Stimulated activated memory B cell treated with anti-CD40 and anti-IgM and Interleukin-4, amounts not matched to agents 10 μg/mL and 1 μg/mL and 100 μg/mL, for 72 hours (primary cell): ENCODE measurements around the gene FCHSD2.
"Not testable (repeated sequence)": the region's sequence is repeated elsewhere in the genome, so short reads cannot be mapped to it uniquely, and the experiment has no call there.

Source experiments
- ATAC-seq: fragments of 150-1000 bp; cut with Tn5 transposase; 2 replicates; pipeline ENCODE4 v1.10.0; 2021
- H3K27ac Mint-ChIP-seq: one replicate; pipeline ENCODE4 v1.8.0; 2022; ENCODE audit warnings: mild to moderate bottlenecking, mixed read lengths
- H3K27me3 Mint-ChIP-seq: one replicate; pipeline ENCODE4 v1.8.0; 2022; ENCODE audit warnings: mixed read lengths
- H3K36me3 Mint-ChIP-seq: one replicate; pipeline ENCODE4 v1.8.0; 2022; ENCODE audit warnings: mixed read lengths
- H3K4me1 Mint-ChIP-seq: one replicate; pipeline ENCODE4 v1.8.0; 2022; ENCODE audit warnings: mixed read lengths
- H3K4me3 Mint-ChIP-seq: one replicate; pipeline ENCODE4 v1.8.0; 2022; ENCODE audit warnings: mild to moderate bottlenecking, moderate library complexity, mixed read lengths
- H3K9me3 Mint-ChIP-seq: one replicate; pipeline ENCODE4 v1.8.0; 2022; ENCODE audit warnings: mixed read lengths

The FCHSD2 gene

DNA sequence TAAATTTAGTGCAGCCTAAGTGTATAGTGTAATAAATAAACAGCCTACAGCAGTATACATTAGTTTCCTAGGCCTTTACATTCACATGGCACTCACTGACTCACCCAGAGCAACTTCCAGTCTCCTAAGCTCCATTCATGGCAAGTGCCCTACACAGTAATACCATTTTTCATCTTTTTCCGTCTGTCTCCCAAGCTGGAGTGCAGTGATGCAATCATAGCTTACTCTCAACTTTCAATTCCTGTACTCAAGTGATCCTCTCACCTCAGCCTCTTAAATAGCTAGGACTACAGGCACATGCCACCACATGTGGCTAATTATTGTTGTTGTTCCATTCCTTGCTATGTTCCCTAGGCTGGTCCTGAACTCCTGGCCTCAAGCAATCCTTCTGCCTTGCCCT lies 54.4 kb downstream of the FCHSD2 start:
- Mint-ChIP-seq H3K36me3 (peaks cover 61% of the 10 kb centered on the region), H3K4me1 (peaks cover 59% of the 10 kb centered on the region), H3K27me3 (no peaks in the 10 kb centered on the region), H3K4me3 (no peak overlapping the region), H3K27ac (peak overlapping the region; percentile 81), H3K9me3 (peaks cover 3% of the 10 kb centered on the region)
- peak; percentile 69 for ATAC-seq

GRCh38 chr11:73085189-73085875 lies 56.8 kb downstream of the FCHSD2 start:
- Mint-ChIP-seq H3K4me1 (peaks cover 46% of the 10 kb centered on the region), H3K9me3 (no peaks in the 10 kb centered on the region), H3K36me3 (peaks cover 43% of the 10 kb centered on the region), H3K27me3 (no peaks in the 10 kb centered on the region), H3K4me3 (peak overlapping the region; percentile 57), H3K27ac (peak overlapping the region; percentile 87)
- no peak for ATAC-seq

DNA sequence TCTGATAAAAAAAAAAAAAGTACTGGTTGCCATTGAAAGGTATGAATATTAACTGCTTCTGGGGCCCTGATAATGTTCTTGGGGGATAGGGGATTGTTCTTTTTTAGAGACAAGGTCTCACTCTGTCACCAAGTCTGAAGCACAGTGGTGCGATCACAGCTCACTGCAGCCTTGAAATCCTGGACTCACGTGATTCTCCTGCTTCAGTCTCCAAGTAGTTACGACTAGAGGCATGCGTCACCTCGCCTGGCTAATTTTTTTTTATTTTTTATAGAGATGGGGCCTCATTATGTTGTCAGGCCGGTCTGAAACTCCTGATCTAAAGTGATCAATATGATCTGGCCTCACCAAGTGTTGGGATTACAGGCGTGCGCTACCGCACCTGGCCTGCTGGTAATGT lies 63.5 kb downstream of the FCHSD2 start:
- Mint-ChIP-seq H3K27me3 (no peaks in the 10 kb centered on the region), H3K4me3 (no peak overlapping the region), H3K36me3 (peaks cover 57% of the 10 kb centered on the region), H3K9me3 (no peaks in the 10 kb centered on the region), H3K4me1 (peaks cover 32% of the 10 kb centered on the region), H3K27ac (peak overlapping the region; percentile 27)
- ATAC-seq: no peak

- peaks cover 44% of the 10 kb centered on the region for H3K4me1 Mint-ChIP-seq
- H3K4me3 Mint-ChIP-seq: no peak overlapping the region
- no peak overlapping the region for H3K27ac Mint-ChIP-seq
Measured at GRCh38 chr11:73077454-73077853, 64.7 kb downstream of the FCHSD2 start.

GRCh38 chr11:73074319-73074718 lies 67.8 kb downstream of the FCHSD2 start:
- peaks cover 68% of the 10 kb centered on the region for H3K4me1 Mint-ChIP-seq
- no peaks in the 10 kb centered on the region for H3K9me3 Mint-ChIP-seq
- peaks cover 43% of the 10 kb centered on the region for H3K36me3 Mint-ChIP-seq
- no peak for ATAC-seq
- H3K4me3 Mint-ChIP-seq: no peak overlapping the region
- peak overlapping the region; percentile 78 for H3K27ac Mint-ChIP-seq
- no peaks in the 10 kb centered on the region for H3K27me3 Mint-ChIP-seq

More at GRCh38 chr11:73077454-73077853, 64.7 kb downstream of the FCHSD2 start:
- ATAC-seq: no peak
- Mint-ChIP-seq H3K36me3 (peaks cover 46% of the 10 kb centered on the region), H3K9me3 (no peaks in the 10 kb centered on the region), H3K27me3 (no peaks in the 10 kb centered on the region)

GRCh38 chr11:73072935-73073481 lies 69.1 kb downstream of the FCHSD2 start:
- Mint-ChIP-seq H3K4me1 (peaks cover 72% of the 10 kb centered on the region), H3K27me3 (no peaks in the 10 kb centered on the region), H3K4me3 (peak overlapping the region; percentile 63), H3K9me3 (no peaks in the 10 kb centered on the region), H3K36me3 (peaks cover 30% of the 10 kb centered on the region), H3K27ac (peak overlapping the region; percentile 78)
- peak; percentile 80 for ATAC-seq

DNA sequence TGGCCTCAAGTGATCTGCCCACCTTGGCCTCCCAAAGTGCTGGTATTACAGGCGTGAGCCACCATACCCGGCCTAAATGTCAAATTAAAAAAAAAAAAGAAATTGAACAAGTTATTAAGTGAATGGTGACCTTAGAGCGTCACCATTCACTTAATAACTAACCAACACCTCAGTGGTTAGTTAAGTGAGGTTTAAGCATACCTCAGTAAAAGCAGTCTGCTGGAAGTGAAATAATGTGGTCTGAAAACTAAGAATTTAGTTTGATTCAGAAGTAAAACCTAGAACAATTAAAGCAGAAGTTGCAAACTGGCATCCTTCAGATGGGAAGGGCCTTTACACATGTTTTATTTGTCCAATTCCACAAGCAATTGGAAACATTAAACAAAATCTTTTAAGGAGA lies 71.5 kb downstream of the FCHSD2 start:
- peak; percentile 24 for ATAC-seq
- Mint-ChIP-seq H3K36me3 (peaks cover 30% of the 10 kb centered on the region), H3K9me3 (no peaks in the 10 kb centered on the region), H3K27ac (peak overlapping the region; percentile 78), H3K27me3 (no peaks in the 10 kb centered on the region), H3K4me1 (peaks cover 83% of the 10 kb centered on the region), H3K4me3 (no peak overlapping the region)

DNA sequence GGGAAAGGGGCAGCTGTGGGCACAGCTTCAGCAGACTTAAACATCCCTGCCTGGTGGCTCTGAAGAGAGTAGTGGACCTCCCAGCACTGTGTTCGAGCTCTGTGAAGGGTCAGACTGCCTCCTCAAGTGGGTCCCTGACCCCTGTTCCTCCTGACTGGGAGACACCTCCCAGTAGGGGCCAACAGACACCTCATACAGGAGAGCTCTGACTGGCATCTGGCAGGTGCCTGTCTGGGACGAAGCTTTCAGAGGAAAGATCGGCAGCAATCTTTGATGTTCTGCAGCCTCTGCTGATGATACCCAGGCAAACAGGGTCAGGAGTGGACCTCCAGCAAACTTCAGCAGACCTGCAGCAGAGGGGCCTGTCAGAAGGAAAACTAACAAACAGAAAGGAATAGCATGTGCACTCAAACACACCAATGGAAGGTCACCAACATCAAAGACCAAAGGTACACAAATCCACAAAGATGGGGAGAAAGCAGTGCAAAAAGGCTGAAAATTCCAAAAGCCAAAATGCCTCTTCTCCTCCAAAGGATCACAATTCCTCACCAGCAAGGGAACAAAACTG lies 80.2 kb downstream of the FCHSD2 start:
- peaks cover 68% of the 10 kb centered on the region for H3K36me3 Mint-ChIP-seq
- not testable (repeated sequence) for H3K4me3 Mint-ChIP-seq, H3K9me3 Mint-ChIP-seq, H3K27me3 Mint-ChIP-seq, ATAC-seq
- peak overlapping the region; percentile 72 for H3K27ac Mint-ChIP-seq
- H3K4me1 Mint-ChIP-seq: peaks cover 84% of the 10 kb centered on the region

GRCh38 chr11:73061434-73061833 lies 80.7 kb downstream of the FCHSD2 start:
- Mint-ChIP-seq H3K4me1 (peaks cover 82% of the 10 kb centered on the region), H3K27ac (peak overlapping the region; percentile 72), H3K36me3 (peaks cover 66% of the 10 kb centered on the region)
- ATAC-seq, H3K27me3 Mint-ChIP-seq, H3K4me3 Mint-ChIP-seq, H3K9me3 Mint-ChIP-seq: not testable (repeated sequence)

DNA sequence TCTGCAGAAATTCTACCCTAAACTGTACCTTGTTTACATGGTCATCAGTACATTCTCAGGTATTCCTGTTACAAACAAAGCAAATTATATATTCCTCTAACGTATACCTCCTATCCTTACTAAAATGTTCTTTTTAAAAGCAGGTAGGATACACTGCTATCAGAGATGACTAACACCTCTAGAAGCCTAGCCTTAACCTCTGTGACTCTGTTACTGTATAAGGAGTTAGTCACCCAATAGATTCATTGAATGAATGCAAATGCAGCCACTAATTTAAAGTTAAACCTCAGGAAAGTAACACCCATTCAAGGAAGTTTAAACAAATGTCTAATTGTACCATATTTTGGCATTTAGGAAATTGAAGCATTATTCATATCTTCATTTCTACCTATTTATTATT lies 82.2 kb downstream of the FCHSD2 start:
- ATAC-seq: no peak

DNA sequence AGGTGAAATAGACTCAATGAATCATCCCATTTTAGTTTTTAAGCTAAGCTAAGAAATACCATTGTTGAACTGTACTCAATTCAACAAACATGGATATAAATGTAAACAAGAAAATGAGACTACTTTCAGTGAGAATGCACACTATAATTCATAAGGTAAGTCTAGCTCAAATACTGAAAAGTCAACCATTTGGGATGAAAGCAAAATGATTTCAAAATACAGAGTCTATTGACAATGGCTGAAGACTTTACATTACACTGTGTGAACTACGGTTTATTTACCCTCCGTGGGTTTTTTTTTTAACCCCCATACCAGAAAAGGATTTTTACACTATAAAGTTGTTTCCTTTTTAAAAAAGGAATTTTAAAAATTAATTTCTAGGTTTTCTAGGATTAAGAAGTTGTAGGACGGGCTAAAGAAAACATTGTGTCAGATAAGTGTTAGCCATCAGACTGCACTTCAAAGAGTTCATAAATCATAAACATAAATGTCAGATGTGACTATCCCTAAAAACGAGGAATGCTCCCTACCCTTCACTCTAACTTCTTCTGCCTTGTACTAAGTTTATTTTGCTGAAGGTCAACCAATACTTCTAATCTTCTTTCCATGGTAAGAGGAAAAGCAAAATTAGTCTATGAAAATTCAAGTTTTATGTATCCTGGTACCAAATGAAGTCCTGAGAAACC lies 83.0 kb downstream of the FCHSD2 start:
- H3K27me3 Mint-ChIP-seq: no peaks in the 10 kb centered on the region
- no peak overlapping the region for H3K4me3 Mint-ChIP-seq
- peaks cover 81% of the 10 kb centered on the region for H3K4me1 Mint-ChIP-seq
- no peak for ATAC-seq
- H3K9me3 Mint-ChIP-seq: peaks cover 9% of the 10 kb centered on the region
- peaks cover 66% of the 10 kb centered on the region for H3K36me3 Mint-ChIP-seq
- H3K27ac Mint-ChIP-seq: peak overlapping the region; percentile 57

More for the DNA sequence above, 82.2 kb downstream of the FCHSD2 start:
- H3K4me1 Mint-ChIP-seq: peaks cover 81% of the 10 kb centered on the region
- H3K27ac Mint-ChIP-seq: peak overlapping the region; percentile 21
- H3K4me3 Mint-ChIP-seq: no peak overlapping the region
- H3K27me3 Mint-ChIP-seq: no peaks in the 10 kb centered on the region
- H3K36me3 Mint-ChIP-seq: peaks cover 66% of the 10 kb centered on the region
- H3K9me3 Mint-ChIP-seq: peaks cover 6% of the 10 kb centered on the region

DNA sequence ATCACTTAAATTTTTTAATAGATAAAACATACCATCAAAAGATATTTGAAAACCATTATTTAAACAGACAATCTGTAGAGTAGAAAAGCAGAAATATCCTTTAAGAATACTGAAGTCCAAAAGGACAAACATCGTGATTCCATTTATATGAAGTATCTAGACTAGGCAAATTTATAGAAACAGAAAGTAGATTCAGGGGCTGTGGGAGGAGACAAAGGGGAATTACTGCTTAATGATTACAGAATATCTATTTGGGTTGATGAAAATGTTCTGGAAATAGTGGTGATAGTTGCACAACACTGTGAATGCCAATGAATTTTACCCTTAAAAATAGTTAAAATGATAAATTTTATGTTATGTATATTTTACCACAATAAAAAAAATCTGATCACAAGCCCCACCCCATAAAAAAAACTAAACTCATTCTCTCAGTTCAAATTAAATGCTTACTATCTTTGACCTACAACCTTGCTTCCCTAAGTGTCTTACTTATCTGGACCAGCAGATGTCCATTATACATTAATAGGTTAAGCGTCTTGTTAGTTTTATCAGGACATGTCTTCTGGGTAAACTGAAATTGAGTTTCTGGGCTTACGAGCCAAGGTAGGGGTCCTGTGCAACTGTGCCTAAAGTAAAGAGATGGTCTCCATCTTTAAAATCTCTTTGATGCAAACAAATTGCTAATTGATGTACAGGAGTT lies 86.3 kb downstream of the FCHSD2 start:
- Mint-ChIP-seq H3K9me3 (peaks cover 9% of the 10 kb centered on the region), H3K27me3 (no peaks in the 10 kb centered on the region), H3K4me3 (no peak overlapping the region), H3K36me3 (peaks cover 40% of the 10 kb centered on the region), H3K27ac (peak overlapping the region; percentile 84), H3K4me1 (peaks cover 63% of the 10 kb centered on the region)
- no peak for ATAC-seq

DNA sequence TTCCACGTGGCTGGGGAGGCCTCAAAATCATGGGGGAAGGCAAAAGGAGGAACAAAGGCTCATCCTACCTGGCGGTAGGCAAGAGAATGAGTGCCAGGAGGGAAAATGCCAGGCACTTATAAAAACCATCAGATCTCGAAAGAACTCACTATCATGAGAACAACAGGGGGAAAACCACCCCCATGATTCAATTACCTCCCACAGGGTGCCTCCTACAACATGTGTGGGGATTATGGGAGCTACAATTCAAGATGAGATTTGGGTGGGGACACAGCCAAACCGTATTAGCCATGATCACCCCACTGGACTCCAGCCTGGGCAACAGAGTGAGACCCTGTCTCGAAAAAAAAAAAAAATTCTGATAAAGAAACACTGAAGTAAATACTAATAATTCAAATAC lies 87.1 kb downstream of the FCHSD2 start:
- Mint-ChIP-seq H3K27me3 (no peaks in the 10 kb centered on the region), H3K36me3 (peaks cover 35% of the 10 kb centered on the region), H3K9me3 (peaks cover 9% of the 10 kb centered on the region), H3K27ac (peak overlapping the region; percentile 84), H3K4me1 (peaks cover 63% of the 10 kb centered on the region), H3K4me3 (no peak overlapping the region)
- ATAC-seq: no peak

- H3K4me3 Mint-ChIP-seq: no peak overlapping the region
- peaks cover 64% of the 10 kb centered on the region for H3K4me1 Mint-ChIP-seq
Measured at GRCh38 chr11:73053964-73054363, 88.2 kb downstream of the FCHSD2 start.

GRCh38 chr11:73048446-73048845 lies 93.7 kb downstream of the FCHSD2 start:
- no peaks in the 10 kb centered on the region for H3K27me3 Mint-ChIP-seq
- peak overlapping the region; percentile 94 for H3K27ac Mint-ChIP-seq
- ATAC-seq: peak; percentile 22
- peak overlapping the region; percentile 32 for H3K4me3 Mint-ChIP-seq
- no peaks in the 10 kb centered on the region for H3K9me3 Mint-ChIP-seq
- peaks cover 44% of the 10 kb centered on the region for H3K4me1 Mint-ChIP-seq
- peaks cover 4% of the 10 kb centered on the region for H3K36me3 Mint-ChIP-seq

More at GRCh38 chr11:73053964-73054363, 88.2 kb downstream of the FCHSD2 start:
- Mint-ChIP-seq H3K36me3 (peaks cover 35% of the 10 kb centered on the region), H3K27ac (peak overlapping the region; percentile 84), H3K9me3 (peaks cover 9% of the 10 kb centered on the region), H3K27me3 (no peaks in the 10 kb centered on the region)
- no peak for ATAC-seq
